Measurements from ENCODE around the gene LCP1.

DNA sequence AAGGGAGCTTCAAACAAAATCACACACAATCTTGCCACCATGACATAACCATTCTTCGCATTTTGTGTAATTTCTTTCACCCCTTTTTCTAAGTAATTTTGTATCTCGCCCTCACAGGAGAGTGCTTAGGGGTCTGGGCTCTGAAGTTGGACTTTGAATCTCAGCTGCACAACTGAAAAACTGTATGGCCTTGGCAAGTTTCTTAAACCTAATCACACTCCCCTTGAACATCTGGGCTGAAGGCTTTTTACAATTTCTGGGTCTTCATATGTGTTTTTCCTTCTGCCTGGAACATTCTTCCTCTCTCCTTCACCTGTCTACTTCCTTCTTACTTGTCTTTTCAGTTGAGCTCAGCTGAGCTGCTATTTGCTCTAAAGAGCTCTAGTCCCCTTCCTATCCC, 52.9 kb downstream of the LCP1 start:
- TF ChIP-seq, protein P1, sequence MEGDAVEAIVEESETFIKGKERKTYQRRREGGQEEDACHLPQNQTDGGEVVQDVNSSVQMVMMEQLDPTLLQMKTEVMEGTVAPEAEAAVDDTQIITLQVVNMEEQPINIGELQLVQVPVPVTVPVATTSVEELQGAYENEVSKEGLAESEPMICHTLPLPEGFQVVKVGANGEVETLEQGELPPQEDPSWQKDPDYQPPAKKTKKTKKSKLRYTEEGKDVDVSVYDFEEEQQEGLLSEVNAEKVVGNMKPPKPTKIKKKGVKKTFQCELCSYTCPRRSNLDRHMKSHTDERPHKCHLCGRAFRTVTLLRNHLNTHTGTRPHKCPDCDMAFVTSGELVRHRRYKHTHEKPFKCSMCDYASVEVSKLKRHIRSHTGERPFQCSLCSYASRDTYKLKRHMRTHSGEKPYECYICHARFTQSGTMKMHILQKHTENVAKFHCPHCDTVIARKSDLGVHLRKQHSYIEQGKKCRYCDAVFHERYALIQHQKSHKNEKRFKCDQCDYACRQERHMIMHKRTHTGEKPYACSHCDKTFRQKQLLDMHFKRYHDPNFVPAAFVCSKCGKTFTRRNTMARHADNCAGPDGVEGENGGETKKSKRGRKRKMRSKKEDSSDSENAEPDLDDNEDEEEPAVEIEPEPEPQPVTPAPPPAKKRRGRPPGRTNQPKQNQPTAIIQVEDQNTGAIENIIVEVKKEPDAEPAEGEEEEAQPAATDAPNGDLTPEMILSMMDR (IDR thresholded peaks at IDR 0.05; ENCODE audit: low read depth, low read length, poor library complexity, severe bottlenecking): no peak
- TF ChIP-seq EZH2phosphoT487 (IDR thresholded peaks at IDR 0.05; ENCODE audit: borderline replicate concordance, low read length): no peak

Measured in DOHH2 (cell line).